Erythroblast (primary cell): ENCODE measurements around the gene SARS1.

ENCODE experiments used
- GATA1 ChIP-seq: IDR thresholded peaks from 2 replicates; pipeline ENCODE4 v1.6.1; 2011; ENCODE audit warnings: low read depth, mild to moderate bottlenecking, control low read depth, low read length, moderate library complexity
- POLR2A ChIP-seq: IDR thresholded peaks from 2 replicates; pipeline ENCODE4 v1.6.1; 2011; ENCODE audit warnings: mild to moderate bottlenecking, low read length

DNA sequence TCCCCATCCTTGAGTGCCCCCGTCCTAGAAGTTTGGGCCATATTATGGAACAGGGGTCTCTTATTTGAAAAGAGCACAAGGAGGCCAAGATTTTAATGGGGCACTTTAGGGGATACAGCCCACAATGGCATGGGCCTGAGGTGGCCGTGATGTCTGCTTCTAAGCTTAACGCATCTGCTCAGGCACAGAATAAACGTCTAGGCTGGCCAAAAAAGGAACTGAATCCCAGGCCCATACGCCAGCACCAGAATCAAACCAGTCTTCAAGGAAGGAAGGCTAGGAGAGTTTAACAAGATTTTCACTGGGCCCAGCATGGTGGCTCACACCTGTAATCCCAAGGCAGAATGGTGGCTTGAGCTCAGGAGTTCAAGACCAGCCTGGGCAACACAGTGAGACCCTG is 9.2 kb upstream of the SARS1 start:
- TF ChIP-seq POLR2A (no peak), GATA1 (no peak)
